ENCODE measurements around the gene TEX9. TPM values are rescaled to one million over a fixed set of nuclear protein-coding genes. Genes with fewer than 3 reads are reported as not detected.

The TEX9 gene
- total RNA-seq, 1 donor = 12.7 TPM

GRCh38 chr15:56471440-56472069, 106.3 kb downstream of the TEX9 start:
- Histone ChIP-seq H3K9me3 (ENCODE audit: low read depth, low read length) (no peaks in the 10 kb centered on the region), H3K4me3 (ENCODE audit: insufficient read depth, low read length) (no peak overlapping the region), H3K4me2 (ENCODE audit: insufficient read depth, low read length) (no peak overlapping the region), H3K27ac (ENCODE audit: low read depth, low read length) (no peak overlapping the region), H4K20me1 (ENCODE audit: insufficient read depth, low read length) (no peaks in the 10 kb centered on the region), H2AFZ (ENCODE audit: low read length) (no peak overlapping the region), H3K4me1 (ENCODE audit: insufficient read depth, low read length) (no peaks in the 10 kb centered on the region), H3K36me3 (ENCODE audit: insufficient read depth, low read length) (no peaks in the 10 kb centered on the region), H3K27me3 (ENCODE audit: insufficient read depth, low read length) (peaks cover 24% of the 10 kb centered on the region), H3K79me2 (ENCODE audit: insufficient read depth, low read length) (no peaks in the 10 kb centered on the region)
- no peak for TF ChIP-seq CTCF (IDR thresholded peaks at IDR 0.05; ENCODE audit: extremely low read depth, low read depth, low read length)
- no peak for DNase-seq (ENCODE audit: insufficient read length, low spot score, missing footprints)

GRCh38 chr15:56472278-56472677, 107.1 kb downstream of the TEX9 start:
- Histone ChIP-seq H3K36me3 (ENCODE audit: insufficient read depth, low read length) (no peaks in the 10 kb centered on the region), H3K4me3 (ENCODE audit: insufficient read depth, low read length) (no peak overlapping the region), H3K79me2 (ENCODE audit: insufficient read depth, low read length) (no peaks in the 10 kb centered on the region), H3K4me2 (ENCODE audit: insufficient read depth, low read length) (no peak overlapping the region), H4K20me1 (ENCODE audit: insufficient read depth, low read length) (no peaks in the 10 kb centered on the region), H2AFZ (ENCODE audit: low read length) (no peak overlapping the region), H3K27me3 (ENCODE audit: insufficient read depth, low read length) (peaks cover 24% of the 10 kb centered on the region), H3K27ac (ENCODE audit: low read depth, low read length) (no peak overlapping the region), H3K4me1 (ENCODE audit: insufficient read depth, low read length) (no peaks in the 10 kb centered on the region), H3K9me3 (ENCODE audit: low read depth, low read length) (no peaks in the 10 kb centered on the region)
- TF ChIP-seq CTCF (IDR thresholded peaks at IDR 0.05; ENCODE audit: extremely low read depth, low read depth, low read length) = no peak
- no peak for DNase-seq (ENCODE audit: insufficient read length, low spot score, missing footprints)

GRCh38 chr15:56473017-56473416, 107.8 kb downstream of the TEX9 start:
- H3K4me3 ChIP-seq (ENCODE audit: insufficient read depth, low read length) = no peak overlapping the region
- DNase-seq (ENCODE audit: insufficient read length, low spot score, missing footprints) = no peak

GRCh38 chr15:56475351-56475750, 110.1 kb downstream of the TEX9 start:
- Histone ChIP-seq H3K27me3 (ENCODE audit: insufficient read depth, low read length) (peaks cover 27% of the 10 kb centered on the region), H3K4me2 (ENCODE audit: insufficient read depth, low read length) (no peak overlapping the region), H4K20me1 (ENCODE audit: insufficient read depth, low read length) (no peaks in the 10 kb centered on the region), H3K9me3 (ENCODE audit: low read depth, low read length) (no peaks in the 10 kb centered on the region), H2AFZ (ENCODE audit: low read length) (no peak overlapping the region), H3K27ac (ENCODE audit: low read depth, low read length) (no peak overlapping the region), H3K4me1 (ENCODE audit: insufficient read depth, low read length) (no peaks in the 10 kb centered on the region), H3K4me3 (ENCODE audit: insufficient read depth, low read length) (no peak overlapping the region), H3K79me2 (ENCODE audit: insufficient read depth, low read length) (no peaks in the 10 kb centered on the region), H3K36me3 (ENCODE audit: insufficient read depth, low read length) (no peaks in the 10 kb centered on the region)
- DNase-seq (ENCODE audit: insufficient read length, low spot score, missing footprints) = no peak
- TF ChIP-seq CTCF (IDR thresholded peaks at IDR 0.05; ENCODE audit: extremely low read depth, low read depth, low read length) = no peak

More at GRCh38 chr15:56473017-56473416, 107.8 kb downstream of the TEX9 start:
- no peaks in the 10 kb centered on the region for H3K79me2 ChIP-seq (ENCODE audit: insufficient read depth, low read length)
- no peak overlapping the region for H3K4me2 ChIP-seq (ENCODE audit: insufficient read depth, low read length)
- no peaks in the 10 kb centered on the region for H3K4me1 ChIP-seq (ENCODE audit: insufficient read depth, low read length)
- no peak overlapping the region for H2AFZ ChIP-seq (ENCODE audit: low read length)
- no peaks in the 10 kb centered on the region for H3K36me3 ChIP-seq (ENCODE audit: insufficient read depth, low read length)
- no peak for TF ChIP-seq CTCF (IDR thresholded peaks at IDR 0.05; ENCODE audit: extremely low read depth, low read depth, low read length)
- no peak overlapping the region for H3K27ac ChIP-seq (ENCODE audit: low read depth, low read length)
- no peaks in the 10 kb centered on the region for H3K9me3 ChIP-seq (ENCODE audit: low read depth, low read length)
- peaks cover 24% of the 10 kb centered on the region for H3K27me3 ChIP-seq (ENCODE audit: insufficient read depth, low read length)
- no peaks in the 10 kb centered on the region for H4K20me1 ChIP-seq (ENCODE audit: insufficient read depth, low read length)

Other genes starting within 250 kb of the TEX9 start
- gene RFX7, start 121.5 kb upstream of the TEX9 start, total RNA-seq = 7.6 and 8.5 TPM in 2 replicates
- 2.2 and 2.9 TPM in 2 replicates for gene MNS1, start 99.7 kb downstream of the TEX9 start, total RNA-seq